K562 (cell line): ENCODE data around the gene SNRPA. TPM values are rescaled to one million over a fixed set of nuclear protein-coding genes. Genes with fewer than 3 reads are reported as not detected.

Experiments used
- CBFB ChIP-seq: sonication (generic); formaldehyde crosslinking; IDR thresholded peaks from 2 replicates; pipeline ENCODE4 v1.4.0; 2020; ENCODE audit warnings: mild to moderate bottlenecking, missing genetic modification reagents
- DACH1 ChIP-seq: fragments of 450-650 bp; IDR thresholded peaks from 2 replicates; pipeline ENCODE4 v1.6.1; 2018; ENCODE audit not compliant: partially characterized antibody
- DDX20 ChIP-seq: fragments of 450-650 bp; IDR thresholded peaks from 2 replicates; pipeline ENCODE4 v1.6.1; 2016; ENCODE audit warnings: missing genetic modification characterization, low read depth, mild to moderate bottlenecking, missing compliant biosample characterization, moderate library complexity
- DEAF1 ChIP-seq: fragments of 450-650 bp; formaldehyde crosslinking; IDR thresholded peaks from 2 replicates; pipeline ENCODE4 v1.4.0; 2020; ENCODE audit warnings: mild to moderate bottlenecking, moderate library complexity
- KAT7 ChIP-seq: sonication (generic); formaldehyde crosslinking; IDR thresholded peaks from 2 replicates; pipeline ENCODE4 v1.8.0; 2022; ENCODE audit warnings: missing genetic modification reagents, mild to moderate bottlenecking, borderline replicate concordance
- MTA1 ChIP-seq: fragments of 450-650 bp; IDR thresholded peaks from 2 replicates; pipeline ENCODE4 v1.6.1; 2017; ENCODE audit warnings: borderline replicate concordance
- NFXL1 ChIP-seq: fragments of 450-650 bp; formaldehyde crosslinking; IDR thresholded peaks from 2 replicates; pipeline ENCODE4 v1.4.0; 2021; ENCODE audit warnings: mild to moderate bottlenecking
- NR2C1 ChIP-seq, 2 experiments: fragments of 450-650 bp; IDR thresholded peaks; 2 replicates each; pipeline ENCODE4 v1.6.1; 2017; ENCODE audit warnings: mild to moderate bottlenecking in 2 of 2, antibody characterized with exemption in 1 of 2, inconsistent platforms in 1 of 2, missing compliant biosample characterization in 1 of 2, missing genetic modification characterization in 1 of 2
- NR4A1 ChIP-seq, 2 experiments: fragments of 250-450 bp in 1 of 2; fragments of 450-650 bp in 1 of 2; sonication (Bioruptor Pico) in 1 of 2; IDR thresholded peaks; 2 replicates each; pipeline versions ENCODE4 v1.4.0 to v1.6.1; 2016 to 2020; ENCODE audit warnings: mild to moderate bottlenecking in 2 of 2, missing compliant biosample characterization in 1 of 2, missing genetic modification characterization in 1 of 2, moderate library complexity in 1 of 2
- OTX1 ChIP-seq: fragments of 450-650 bp; formaldehyde crosslinking; IDR thresholded peaks from 2 replicates; pipeline ENCODE4 v1.4.0; 2022; ENCODE audit warnings: mild to moderate bottlenecking
- PRPF4 ChIP-seq: fragments of 200-400 bp; formaldehyde crosslinking; IDR thresholded peaks from one replicate; pipeline ENCODE4 v1.6.1; 2017; ENCODE audit warnings: low read length, low read depth, mild to moderate bottlenecking; ENCODE audit not compliant: insufficient read depth, poor library complexity, severe bottlenecking
- PTBP1 ChIP-seq: fragments of 200-400 bp; formaldehyde crosslinking; IDR thresholded peaks from 2 replicates; pipeline ENCODE4 v1.6.1; 2017; ENCODE audit warnings: low read depth, low read length
- TRIM28 ChIP-seq: fragments of 450-650 bp; IDR thresholded peaks from 2 replicates; pipeline ENCODE4 v1.6.1; 2017
- ZNF224 ChIP-seq: sonication (generic); formaldehyde crosslinking; IDR thresholded peaks from 2 replicates; pipeline ENCODE4 v1.8.0; 2022; ENCODE audit warnings: mild to moderate bottlenecking, missing genetic modification reagents
- ZNF23 ChIP-seq: fragments of 250-450 bp; sonication (Bioruptor Pico); IDR thresholded peaks from 2 replicates; pipeline ENCODE4 v1.4.0; 2020; ENCODE audit warnings: mild to moderate bottlenecking
- ZNF41 ChIP-seq: fragments of 250-450 bp; sonication (Bioruptor Pico); conservative IDR thresholded peaks from 2 replicates; pipeline ENCODE4 v1.4.0; 2020; ENCODE audit warnings: mild to moderate bottlenecking
- ZNF785 ChIP-seq: fragments of 250-450 bp; sonication (Bioruptor Pico); IDR thresholded peaks from 2 replicates; pipeline ENCODE4 v1.4.0; 2020; ENCODE audit warnings: mild to moderate bottlenecking
- polyA plus RNA-seq, 8 experiments: library from polyadenylated mRNA; depleted of rRNA in 4 of 8; stranded (reverse) in 5 of 8; unstranded in 3 of 8; fragments of >200 nt; fragmentation: Nextera tagmentation in 2 of 8; fragmentation: Illumina TruSeq in 1 of 8; extraction: Ambion mirVana in 2 of 8; extraction: Trizol in 1 of 8; gene quantifications; 2 replicates each; pipeline versions ENCODE4 v1.2.1 to v1.2.3, GENCODE V29; 2011 to 2014; ENCODE audit warnings: inconsistent platforms in 1 of 8, missing spikeins in 1 of 8
- total RNA-seq, 7 experiments: library from RNA; depleted of rRNA in 6 of 7; stranded (reverse); fragments of >200 nt in 6 of 7; fragmentation: Illumina TruSeq in 2 of 7; extraction: Trizol in 2 of 7; gene quantifications; 2 replicates each; pipeline versions ENCODE4 v1.2.1 to v1.2.3, GENCODE V29; 2011 to 2021; ENCODE audit warnings: low replicate concordance in 1 of 7
- TF ChIP-seq, protein P1 (sequence below), 2 experiments: fragments of 450-650 bp; IDR thresholded peaks; 2 replicates each; pipeline ENCODE4 v1.6.1; 2016; ENCODE audit warnings: mild to moderate bottlenecking in 2 of 2, borderline replicate concordance in 1 of 2, low read depth in 1 of 2, moderate library complexity in 1 of 2

SNRPA gene
- total and polyA plus RNA-seq, 9 of the 15 experiments (the other 6 are each of a cell fraction or from before 2014, with no cell fraction given), result 16.3 to 311 (median 193) TPM

DNA sequence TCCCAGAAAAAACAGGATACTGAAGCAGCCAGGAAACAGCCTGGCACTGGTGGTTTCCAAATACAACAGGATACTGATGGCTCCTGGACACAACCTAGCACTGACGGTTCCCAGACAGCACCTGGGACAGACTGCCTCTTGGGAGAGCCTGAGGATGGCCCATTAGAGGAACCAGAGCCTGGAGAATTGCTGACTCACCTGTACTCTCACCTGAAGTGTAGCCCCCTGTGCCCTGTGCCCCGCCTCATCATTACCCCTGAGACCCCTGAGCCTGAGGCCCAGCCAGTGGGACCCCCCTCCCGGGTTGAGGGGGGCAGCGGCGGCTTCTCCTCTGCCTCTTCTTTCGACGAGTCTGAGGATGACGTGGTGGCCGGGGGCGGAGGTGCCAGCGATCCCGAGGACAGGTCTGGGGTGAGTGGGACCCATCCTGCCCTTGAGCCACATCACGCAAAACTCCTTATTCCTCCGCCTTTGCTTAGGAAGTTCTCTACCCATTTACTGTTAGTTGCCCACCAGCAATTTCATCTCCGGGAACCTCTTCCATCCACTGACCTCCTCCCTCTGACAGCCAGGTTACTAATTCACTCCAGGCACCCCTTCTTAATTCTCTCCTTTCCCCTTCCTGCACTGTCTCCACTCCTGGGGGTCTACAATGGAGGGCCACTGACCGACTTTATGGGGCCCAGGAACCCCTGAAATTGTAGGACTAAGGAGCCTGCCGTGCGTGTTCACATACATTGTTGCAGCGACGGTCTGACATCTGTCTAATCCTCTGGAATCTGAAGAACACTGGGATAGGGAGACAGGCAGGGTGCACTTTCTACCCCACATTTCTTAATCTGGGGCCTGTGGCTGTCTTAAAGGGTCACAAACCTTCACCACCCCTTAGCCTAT is 32.9 kb upstream of the SNRPA start (continued):
- TF ChIP-seq DEAF1 (CRISPR knock-in tag) (no peak), ZNF785 (CRISPR knock-in tag) (no peak), PRPF4 (no peak), KAT7 (CRISPR knock-in tag) (peak; percentile 44; the same call in 1 of the 2 replicates), DDX20 (no peak), CBFB (CRISPR knock-in tag) (0 out of 2 replicates have a peak, but pooled peaks have one; percentile 24), ZNF224 (CRISPR knock-in tag) (no peak), OTX1 (CRISPR knock-in tag) (no peak), DACH1 (no peak), NFXL1 (no peak), ZNF41 (CRISPR knock-in tag) (no peak), ZNF23 (no peak), TRIM28 (no peak), MTA1 (no peak; the same call in 1 of the 2 replicates), NR4A1 (CRISPR knock-in tag; IDR thresholded peaks at IDR 0.05) (no peak), NR4A1 (tag; IDR thresholded peaks at IDR 0.05) (no peak), NR2C1 (IDR thresholded peaks at IDR 0.05) (no peak), NR2C1 (tag; IDR thresholded peaks at IDR 0.05) (no peak), PTBP1 (no peak)
- TF ChIP-seq, protein P1, sequence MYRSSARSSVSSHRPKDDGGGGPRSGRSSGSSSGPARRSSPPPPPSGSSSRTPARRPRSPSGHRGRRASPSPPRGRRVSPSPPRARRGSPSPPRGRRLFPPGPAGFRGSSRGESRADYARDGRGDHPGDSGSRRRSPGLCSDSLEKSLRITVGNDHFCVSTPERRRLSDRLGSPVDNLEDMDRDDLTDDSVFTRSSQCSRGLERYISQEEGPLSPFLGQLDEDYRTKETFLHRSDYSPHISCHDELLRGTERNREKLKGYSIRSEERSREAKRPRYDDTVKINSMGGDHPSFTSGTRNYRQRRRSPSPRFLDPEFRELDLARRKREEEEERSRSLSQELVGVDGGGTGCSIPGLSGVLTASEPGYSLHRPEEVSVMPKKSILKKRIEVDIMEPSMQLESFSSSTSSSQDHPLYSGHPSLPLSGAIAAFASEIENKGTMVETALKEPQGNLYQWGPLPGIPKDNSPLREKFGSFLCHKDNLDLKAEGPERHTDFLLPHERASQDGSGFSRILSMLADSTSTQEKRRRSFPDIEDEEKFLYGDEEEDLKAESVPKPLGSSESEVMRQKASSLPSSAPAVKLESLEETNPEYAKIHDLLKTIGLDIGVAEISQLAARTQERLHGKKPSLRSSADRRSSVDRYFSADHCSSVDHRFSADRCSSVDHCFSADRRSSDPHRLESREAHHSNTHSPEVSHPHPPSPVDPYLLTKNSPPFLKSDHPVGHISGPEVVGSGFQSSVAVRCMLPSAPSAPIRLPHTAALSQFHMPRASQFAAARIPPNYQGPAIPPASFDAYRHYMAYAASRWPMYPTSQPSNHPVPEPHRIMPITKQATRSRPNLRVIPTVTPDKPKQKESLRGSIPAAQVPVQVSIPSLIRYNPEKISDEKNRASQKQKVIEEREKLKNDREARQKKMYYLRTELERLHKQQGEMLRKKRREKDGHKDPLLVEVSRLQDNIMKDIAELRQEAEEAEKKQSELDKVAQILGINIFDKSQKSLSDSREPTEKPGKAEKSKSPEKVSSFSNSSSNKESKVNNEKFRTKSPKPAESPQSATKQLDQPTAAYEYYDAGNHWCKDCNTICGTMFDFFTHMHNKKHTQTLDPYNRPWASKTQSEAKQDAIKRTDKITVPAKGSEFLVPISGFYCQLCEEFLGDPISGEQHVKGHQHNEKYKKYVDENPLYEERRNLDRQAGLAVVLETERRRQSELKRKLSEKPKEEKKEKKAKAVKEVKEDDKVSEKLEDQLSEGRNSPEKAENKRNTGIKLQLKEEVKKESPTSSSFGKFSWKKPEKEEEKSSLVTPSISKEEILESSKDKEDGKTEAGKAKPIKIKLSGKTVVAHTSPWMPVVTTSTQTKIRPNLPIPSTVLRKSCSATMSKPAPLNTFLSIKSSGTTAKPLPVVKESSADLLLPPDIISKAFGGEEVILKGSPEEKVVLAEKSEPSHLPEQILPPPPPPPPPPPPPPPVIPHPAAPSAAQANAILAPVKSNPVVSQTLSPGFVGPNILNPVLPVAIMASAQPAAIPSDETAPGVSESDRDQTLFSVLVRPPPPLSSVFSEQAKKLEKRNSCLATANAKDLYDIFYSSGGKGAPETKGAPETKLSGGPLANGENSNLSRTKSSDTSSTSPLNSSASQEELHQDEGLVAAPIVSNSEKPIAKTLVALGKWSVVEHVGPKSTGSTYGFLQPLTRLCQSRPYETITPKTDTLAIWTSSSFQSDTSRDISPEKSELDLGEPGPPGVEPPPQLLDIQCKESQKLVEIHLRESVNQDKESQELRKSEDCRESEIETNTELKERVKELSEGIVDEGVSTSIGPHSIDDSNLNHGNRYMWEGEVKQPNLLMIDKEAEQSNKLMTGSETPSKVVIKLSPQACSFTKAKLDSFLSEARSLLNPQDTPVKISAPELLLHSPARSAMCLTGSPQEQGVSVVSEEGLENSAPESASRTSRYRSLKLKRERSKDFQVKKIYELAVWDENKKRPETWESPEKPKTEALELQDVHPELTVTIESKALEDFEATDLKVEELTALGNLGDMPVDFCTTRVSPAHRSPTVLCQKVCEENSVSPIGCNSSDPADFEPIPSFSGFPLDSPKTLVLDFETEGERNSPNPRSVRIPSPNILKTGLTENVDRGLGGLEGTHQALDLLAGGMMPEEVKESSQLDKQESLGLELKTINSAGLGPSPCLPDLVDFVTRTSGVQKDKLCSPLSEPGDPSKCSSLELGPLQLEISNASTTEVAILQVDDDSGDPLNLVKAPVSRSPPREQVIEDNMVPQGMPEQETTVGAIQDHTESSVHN (IDR thresholded peaks at IDR 0.05; ENCODE audit: borderline replicate concordance in 1 of 2, low read depth in 1 of 2), result no peak
